Fibroblast of lung (primary cell): ENCODE measurements around the gene NCOA1. TPM values are rescaled to one million over a fixed set of nuclear protein-coding genes. Genes with fewer than 3 reads are reported as not detected.

Experiments
- DNase-seq, 2 donors: peaks; one replicate each; pipeline versions ENCODE4 v3.0.0 to v3.0.0-alpha.2; 2010; ENCODE audit warnings: low read depth in 2 of 2
- H2AFZ ChIP-seq: 2 replicates; pipeline ENCODE4 v1.5.1; 2012; ENCODE audit warnings: low read length, control low read depth, inconsistent platforms
- H3K27ac ChIP-seq: 2 replicates; pipeline ENCODE4 v1.5.1; 2011; ENCODE audit warnings: low read length, control low read depth; ENCODE audit not compliant: insufficient read depth
- H3K27me3 ChIP-seq: 2 replicates; pipeline ENCODE4 v1.5.1; 2011; ENCODE audit warnings: mild to moderate bottlenecking, low read length; ENCODE audit not compliant: control insufficient read depth, insufficient read depth
- H3K36me3 ChIP-seq: 2 replicates; pipeline ENCODE4 v1.5.1; 2011; ENCODE audit warnings: low read length; ENCODE audit not compliant: control insufficient read depth, insufficient read depth
- H3K4me1 ChIP-seq: 2 replicates; pipeline ENCODE4 v1.5.1; 2011; ENCODE audit warnings: low read length; ENCODE audit not compliant: control insufficient read depth, insufficient read depth; ENCODE audit errors: extremely low read depth
- H3K4me2 ChIP-seq: 2 replicates; pipeline ENCODE4 v1.5.1; 2011; ENCODE audit warnings: low read length, control low read depth; ENCODE audit not compliant: insufficient read depth; ENCODE audit errors: extremely low read depth
- H3K4me3 ChIP-seq, 4 experiments: fragments of 200-600 bp in 1 of 4; sonication (generic) in 1 of 4; replicated peaks in 1 of 4; 2 replicates each; pipeline ENCODE4 v1.5.1; 2011 to 2016; ENCODE audit warnings: low read length in 4 of 4, low read depth in 3 of 4, mild to moderate bottlenecking in 3 of 4, control low read depth in 2 of 4, inconsistent platforms in 1 of 4, mixed read lengths in 1 of 4; ENCODE audit not compliant: insufficient read depth in 1 of 4; ENCODE audit errors: control extremely low read depth in 1 of 4
- H3K79me2 ChIP-seq: 2 replicates; pipeline ENCODE4 v1.5.1; 2012; ENCODE audit warnings: mild to moderate bottlenecking, low read length, inconsistent platforms; ENCODE audit not compliant: control insufficient read depth, insufficient read depth
- H3K9ac ChIP-seq: 2 replicates; pipeline ENCODE4 v1.5.1; 2011; ENCODE audit warnings: mild to moderate bottlenecking, low read length, control low read depth; ENCODE audit not compliant: insufficient read depth
- H3K9me3 ChIP-seq: 2 replicates; pipeline ENCODE4 v1.5.1; 2012; ENCODE audit warnings: low read depth, low read length; ENCODE audit not compliant: control insufficient read depth, insufficient read depth
- H4K20me1 ChIP-seq: 2 replicates; pipeline ENCODE4 v1.5.1; 2011; ENCODE audit warnings: low read length; ENCODE audit not compliant: control insufficient read depth, insufficient read depth; ENCODE audit errors: extremely low read depth
- EZH2 ChIP-seq: IDR thresholded peaks from 2 replicates; pipeline ENCODE4 v1.5.1; 2012; ENCODE audit warnings: low read length, control low read depth, mild to moderate bottlenecking; ENCODE audit errors: missing control alignments
- polyA plus RNA-seq, 2 donors: library from polyadenylated mRNA; depleted of rRNA in 1 of 2; stranded (reverse) in 1 of 2; unstranded in 1 of 2; fragments of >200 nt; gene quantifications; 2 replicates each; pipeline ENCODE4 v1.2.1, GENCODE V29; 2011 to 2012; ENCODE audit warnings: missing spikeins in 1 of 2
- total RNA-seq: library from RNA; depleted of rRNA; stranded (reverse); fragments of >200 nt; gene quantifications from 2 replicates; pipeline ENCODE4 v1.2.1, GENCODE V29; 2014
- TF ChIP-seq, protein P1 (sequence below), 2 donors: IDR thresholded peaks in 1 of 2; conservative IDR thresholded peaks in 1 of 2; 1 replicate in 1 of 2; 2 replicates in 1 of 2; pipeline ENCODE4 v1.5.1; 2011 to 2012; ENCODE audit warnings: low read length in 2 of 2, control low read depth in 1 of 2, inconsistent platforms in 1 of 2, low read depth in 1 of 2, mild to moderate bottlenecking in 1 of 2

NCOA1 gene
- total and polyA plus RNA-seq, 2 donors (not counting 1 experiment from before 2014, with no cell fraction given) = 15.5 to 19.8 TPM

- Histone ChIP-seq H3K4me3 (no peak overlapping the region), H3K9me3 (no peaks in the 10 kb centered on the region), H3K9ac (no peak overlapping the region), H2AFZ (no peak overlapping the region), H3K4me2 (no peak overlapping the region), H3K4me1 (no peaks in the 10 kb centered on the region), H4K20me1 (no peaks in the 10 kb centered on the region), H3K27ac (no peak overlapping the region), H3K27me3 (no peaks in the 10 kb centered on the region), H3K36me3 (no peaks in the 10 kb centered on the region), H3K79me2 (no peaks in the 10 kb centered on the region)
- peak in 1 of 2 donors; percentile 29 for DNase-seq
- TF ChIP-seq, protein P1, sequence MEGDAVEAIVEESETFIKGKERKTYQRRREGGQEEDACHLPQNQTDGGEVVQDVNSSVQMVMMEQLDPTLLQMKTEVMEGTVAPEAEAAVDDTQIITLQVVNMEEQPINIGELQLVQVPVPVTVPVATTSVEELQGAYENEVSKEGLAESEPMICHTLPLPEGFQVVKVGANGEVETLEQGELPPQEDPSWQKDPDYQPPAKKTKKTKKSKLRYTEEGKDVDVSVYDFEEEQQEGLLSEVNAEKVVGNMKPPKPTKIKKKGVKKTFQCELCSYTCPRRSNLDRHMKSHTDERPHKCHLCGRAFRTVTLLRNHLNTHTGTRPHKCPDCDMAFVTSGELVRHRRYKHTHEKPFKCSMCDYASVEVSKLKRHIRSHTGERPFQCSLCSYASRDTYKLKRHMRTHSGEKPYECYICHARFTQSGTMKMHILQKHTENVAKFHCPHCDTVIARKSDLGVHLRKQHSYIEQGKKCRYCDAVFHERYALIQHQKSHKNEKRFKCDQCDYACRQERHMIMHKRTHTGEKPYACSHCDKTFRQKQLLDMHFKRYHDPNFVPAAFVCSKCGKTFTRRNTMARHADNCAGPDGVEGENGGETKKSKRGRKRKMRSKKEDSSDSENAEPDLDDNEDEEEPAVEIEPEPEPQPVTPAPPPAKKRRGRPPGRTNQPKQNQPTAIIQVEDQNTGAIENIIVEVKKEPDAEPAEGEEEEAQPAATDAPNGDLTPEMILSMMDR (conservative IDR thresholded peaks at IDR 0.05 in 1 of 2, IDR thresholded peaks at IDR 0.05 in 1 of 2; ENCODE audit: low read depth in 1 of 2, low read length in 2 of 2) = no peak
- TF ChIP-seq EZH2 = no peak
Measured at GRCh38 chr2:24617424-24617823, 126.4 kb downstream of the NCOA1 start.

DNA sequence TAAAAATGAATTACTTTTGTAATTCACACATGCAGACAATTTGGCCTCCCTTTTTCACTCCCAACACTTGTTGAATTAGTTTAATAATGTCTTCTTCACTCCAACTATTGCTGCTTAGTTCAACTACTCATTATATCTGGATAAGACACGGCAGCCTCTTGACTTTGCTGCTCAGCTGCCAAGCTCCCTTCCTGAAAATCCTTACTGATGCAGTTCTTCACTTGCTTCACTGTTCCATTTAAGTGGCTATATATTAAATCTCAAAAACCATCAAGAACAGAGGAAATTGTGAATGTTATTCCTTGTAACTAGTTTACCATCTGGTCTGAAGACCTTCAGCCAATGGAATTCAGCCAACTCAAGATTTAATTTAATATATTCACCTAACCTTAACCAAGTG, 127.1 kb downstream of the NCOA1 start:
- Histone ChIP-seq H3K79me2 (no peaks in the 10 kb centered on the region), H3K4me2 (no peak overlapping the region), H3K27me3 (no peaks in the 10 kb centered on the region), H3K9me3 (no peaks in the 10 kb centered on the region), H3K36me3 (no peaks in the 10 kb centered on the region), H3K27ac (no peak overlapping the region), H4K20me1 (no peaks in the 10 kb centered on the region), H3K4me3 (no peak overlapping the region), H3K9ac (no peak overlapping the region), H3K4me1 (no peaks in the 10 kb centered on the region), H2AFZ (no peak overlapping the region)
- no peak for DNase-seq
- TF ChIP-seq, protein P1 (conservative IDR thresholded peaks at IDR 0.05 in 1 of 2, IDR thresholded peaks at IDR 0.05 in 1 of 2; ENCODE audit: low read depth in 1 of 2, low read length in 2 of 2) = no peak
- TF ChIP-seq EZH2 = no peak

GRCh38 chr2:24618680-24619079, 127.6 kb downstream of the NCOA1 start:
- Histone ChIP-seq H3K4me3 (no peak overlapping the region), H3K4me1 (no peaks in the 10 kb centered on the region), H3K4me2 (no peak overlapping the region), H3K9me3 (no peaks in the 10 kb centered on the region), H3K9ac (no peak overlapping the region), H3K27me3 (no peaks in the 10 kb centered on the region), H3K27ac (no peak overlapping the region), H3K79me2 (no peaks in the 10 kb centered on the region), H3K36me3 (no peaks in the 10 kb centered on the region), H2AFZ (no peak overlapping the region), H4K20me1 (no peaks in the 10 kb centered on the region)
- TF ChIP-seq EZH2 = no peak
- TF ChIP-seq, protein P1 (conservative IDR thresholded peaks at IDR 0.05 in 1 of 2, IDR thresholded peaks at IDR 0.05 in 1 of 2; ENCODE audit: low read depth in 1 of 2, low read length in 2 of 2) = no peak
- no peak for DNase-seq
